SK-N-SH (cell line): Measurements from ENCODE around the gene IQSEC3. TPM values are rescaled to one million over a fixed set of nuclear protein-coding genes. Genes with fewer than 3 reads are reported as not detected.

Experiments
- CTCF ChIA-PET: fragments of 300-600, 350-600 bp; formaldehyde crosslinking; extraction: SDS; loops from one replicate; lab custom pipeline; 2021; lab: Yijun Ruan, JAX
- POLR2A ChIA-PET: fragments of 350-600 bp; sonication (Branson Sonifier 250); formaldehyde crosslinking; extraction: SDS; loops from one replicate; lab custom pipeline; 2020; ENCODE audit warnings: antibody characterized with exemption, inconsistent platforms; lab: Yijun Ruan, JAX
- DNase-seq: peaks from one replicate; pipeline ENCODE4 v3.0.0; 2012
- H2AFZ ChIP-seq: fragments of 200-600 bp; sonication (generic); 2 replicates; pipeline ENCODE4 v1.8.1; 2016; ENCODE audit warnings: antibody characterized with exemption, mild to moderate bottlenecking, low read depth
- H3F3A ChIP-seq: fragments of 200-600 bp; sonication (generic); replicated peaks from 2 replicates; pipeline ENCODE3; 2016; ENCODE audit warnings: antibody characterized with exemption, mild to moderate bottlenecking; ENCODE audit not compliant: insufficient read depth
- H3K27ac ChIP-seq, 2 experiments: fragments of 200-500 bp in 1 of 2; fragments of 200-600 bp in 1 of 2; sonication (Bioruptor generic) in 1 of 2; sonication (generic), shearing (Covaris generic) in 1 of 2; 2 replicates each; pipeline versions ENCODE4 v1.5.1 to v1.6.1; 2014 to 2016; ENCODE audit warnings: low read depth in 2 of 2, inconsistent platforms in 1 of 2, low read length in 1 of 2, mild to moderate bottlenecking in 1 of 2, mixed read lengths in 1 of 2
- H3K27me3 ChIP-seq: fragments of 200-600 bp; sonication (generic), shearing (Covaris generic); 2 replicates; pipeline ENCODE4 v1.6.1; 2016; ENCODE audit warnings: mixed run types; ENCODE audit not compliant: insufficient read depth
- H3K36me3 ChIP-seq, 2 experiments: fragments of 200-500 bp in 1 of 2; fragments of 200-600 bp in 1 of 2; sonication (Bioruptor generic) in 1 of 2; sonication (generic) in 1 of 2; replicated peaks in 1 of 2; 2 replicates each; pipeline versions ENCODE3 to v1.5.1; 2014 to 2016; ENCODE audit warnings: low read length in 1 of 2, mild to moderate bottlenecking in 1 of 2; ENCODE audit not compliant: insufficient read depth in 2 of 2, control insufficient read depth in 1 of 2
- H3K4me1 ChIP-seq, 2 experiments: fragments of 200-500 bp in 1 of 2; fragments of 200-600 bp in 1 of 2; sonication (Bioruptor generic) in 1 of 2; sonication (generic), shearing (Covaris generic) in 1 of 2; 2 replicates each; pipeline versions ENCODE4 v1.5.1 to v1.6.1; 2014 to 2016; ENCODE audit warnings: low read depth in 1 of 2, low read length in 1 of 2, mixed run types in 1 of 2; ENCODE audit not compliant: insufficient read depth in 2 of 2, control insufficient read depth in 1 of 2
- H3K4me2 ChIP-seq: fragments of 200-600 bp; sonication (generic), shearing (Covaris generic); 2 replicates; pipeline ENCODE4 v1.6.1; 2017; ENCODE audit warnings: mixed run types
- H3K4me3 ChIP-seq, 2 experiments: fragments of 200-500 bp in 1 of 2; fragments of 200-600 bp in 1 of 2; sonication (Bioruptor generic) in 1 of 2; sonication (generic), shearing (Covaris generic) in 1 of 2; 2 replicates each; pipeline versions ENCODE4 v1.5.1 to v1.8.1; 2014 to 2016; ENCODE audit warnings: low read depth in 2 of 2, inconsistent platforms in 1 of 2, low read length in 1 of 2, mild to moderate bottlenecking in 1 of 2, mixed read lengths in 1 of 2, moderate library complexity in 1 of 2
- H3K79me2 ChIP-seq: fragments of 200-600 bp; sonication (generic); 2 replicates; pipeline ENCODE4 v1.8.1; 2017; ENCODE audit warnings: mild to moderate bottlenecking; ENCODE audit not compliant: insufficient read depth
- H3K9ac ChIP-seq: fragments of 200-600 bp; sonication (generic); 2 replicates; pipeline ENCODE4 v1.6.1; 2017; ENCODE audit warnings: mixed run types
- H3K9me2 ChIP-seq: fragments of 200-600 bp; sonication (generic); 2 replicates; pipeline ENCODE4 v1.6.1; 2017; ENCODE audit warnings: mixed run types
- H3K9me3 ChIP-seq: fragments of 200-600 bp; sonication (generic); 2 replicates; pipeline ENCODE4 v1.6.1; 2017; ENCODE audit warnings: mixed run types, mild to moderate bottlenecking, moderate library complexity
- H4K20me1 ChIP-seq: fragments of 200-600 bp; sonication (generic); 2 replicates; pipeline ENCODE4 v1.6.1; 2017; ENCODE audit warnings: mild to moderate bottlenecking, mixed run types; ENCODE audit not compliant: insufficient read depth
- CTCF ChIP-seq: fragments of 200-600 bp; sonication (generic); IDR thresholded peaks from 2 replicates; pipeline ENCODE4 v1.6.1; 2017; ENCODE audit warnings: antibody characterized with exemption, mild to moderate bottlenecking, moderate library complexity
- FOXJ3 ChIP-seq: sonication (generic); formaldehyde crosslinking; IDR thresholded peaks from 2 replicates; pipeline ENCODE4 v1.5.1; 2020; ENCODE audit warnings: mild to moderate bottlenecking, missing genetic modification reagents
- GATA2 ChIP-seq: sonication (generic); formaldehyde crosslinking; IDR thresholded peaks from 2 replicates; pipeline ENCODE4 v1.5.0; 2020; ENCODE audit warnings: mild to moderate bottlenecking, missing genetic modification reagents
- MEF2A ChIP-seq: IDR thresholded peaks from 2 replicates; pipeline ENCODE4 v1.4.0; 2012; ENCODE audit warnings: low read depth, borderline replicate concordance
- POLR2AphosphoS5 ChIP-seq: IDR thresholded peaks from 2 replicates; pipeline ENCODE4 v1.6.1; 2012; ENCODE audit warnings: low read depth, low read length
- REST ChIP-seq: IDR thresholded peaks from 2 replicates; pipeline ENCODE4 v1.6.1; 2012; ENCODE audit warnings: mild to moderate bottlenecking, low read depth, low read length, moderate library complexity
- RXRA ChIP-seq: IDR thresholded peaks from 2 replicates; pipeline ENCODE4 v1.4.0; 2012; ENCODE audit warnings: low read depth, mild to moderate bottlenecking, borderline replicate concordance
- TAF1 ChIP-seq: IDR thresholded peaks from 2 replicates; pipeline ENCODE4 v1.6.1; 2012; ENCODE audit warnings: low read depth, mild to moderate bottlenecking, low read length, moderate library complexity, borderline replicate concordance
- YY1 ChIP-seq: IDR thresholded peaks from 2 replicates; pipeline ENCODE4 v1.4.0; 2012; ENCODE audit warnings: low read depth, mild to moderate bottlenecking
- ZBTB33 ChIP-seq: IDR thresholded peaks from 2 replicates; pipeline ENCODE4 v1.4.0; 2012; ENCODE audit warnings: low read depth, borderline replicate concordance
- WGBS: methylation state at CpG from one replicate; pipeline ENCODE4 v1.1.6; 2017; ENCODE audit warnings: low lambda C conversion rate; 5-methylcytosine and 5-hydroxymethylcytosine counted together
- polyA plus RNA-seq, 3 experiments: library from polyadenylated mRNA; depleted of rRNA; stranded (reverse); fragments of >200 nt; gene quantifications; 2 replicates each; pipeline ENCODE4 v1.2.3, GENCODE V29; 2012

The IQSEC3 gene
- polyA plus RNA-seq, 1 of the 3 experiments (the other 2 are of a cell fraction): 0.02 TPM

- Histone ChIP-seq H3K36me3 (no peaks in the 10 kb centered on the region), H3K9ac (no peak overlapping the region), H3K4me1 (peaks cover 0 to 22% of the 10 kb centered on the region in 2 experiments; a peak in 2 of 4 replicates), H4K20me1 (no peaks in the 10 kb centered on the region), H3K9me3 (no peaks in the 10 kb centered on the region), H2AFZ (no peak overlapping the region), H3K4me3 (no peak overlapping the region), H3K9me2 (no peaks in the 10 kb centered on the region), H3K27ac (no peak overlapping the region), H3F3A (no peaks in the 10 kb centered on the region), H3K4me2 (no peak overlapping the region), H3K79me2 (no peaks in the 10 kb centered on the region), H3K27me3 (no peaks in the 10 kb centered on the region)
- WGBS: 68% methylated on average over 18 of the region's 18 CpGs
- no peak for TF ChIP-seq MEF2A
- TF ChIP-seq RXRA: no peak
- no peak for TF ChIP-seq YY1
- no peak for TF ChIP-seq TAF1
- DNase-seq: peak; percentile 67
- CTCF ChIA-PET: interaction anchor here (1.5 to 2.4 kb wide), 2 partner anchors 10 to 15 kb away, joined by 4 to 9 read pairs; no protein-coding TSS in a partner anchor
- POLR2A ChIA-PET: no interaction called here
Measured at GRCh38 chr12:162467-163307, 96.1 kb downstream of the IQSEC3 start.

GRCh38 chr12:163406-163986 is 96.9 kb downstream of the IQSEC3 start:
- no peaks in the 10 kb centered on the region for H3K27me3 ChIP-seq
- H4K20me1 ChIP-seq: no peaks in the 10 kb centered on the region
- ChIA-PET CTCF (interaction anchor here (2.4 kb wide), 1 partner anchor 11 kb away, joined by 9 read pairs; no protein-coding TSS in a partner anchor), POLR2A (no interaction called here)
- peaks cover 0 to 22% of the 10 kb centered on the region in 2 experiments; a peak in 2 of 4 replicates for H3K4me1 ChIP-seq
- H3F3A ChIP-seq: no peaks in the 10 kb centered on the region
- no peaks in the 10 kb centered on the region for H3K9me3 ChIP-seq
- TF ChIP-seq FOXJ3 (CRISPR knock-in tag) (no peak), ZBTB33 (no peak)
- WGBS: 86% methylated on average over 11 of the region's 26 CpGs
- H3K9me2 ChIP-seq: no peaks in the 10 kb centered on the region
- no peaks in the 10 kb centered on the region for H3K79me2 ChIP-seq
- no peak overlapping the region for H3K4me2 ChIP-seq
- DNase-seq: no peak
- no peak overlapping the region for H2AFZ ChIP-seq
- no peak overlapping the region for H3K9ac ChIP-seq
- no peaks in the 10 kb centered on the region for H3K36me3 ChIP-seq
- H3K27ac ChIP-seq: no peak overlapping the region
- no peak overlapping the region for H3K4me3 ChIP-seq

- H3K79me2 ChIP-seq: no peaks in the 10 kb centered on the region
- no peak for DNase-seq
- H3K36me3 ChIP-seq: no peaks in the 10 kb centered on the region
- H3K27me3 ChIP-seq: no peaks in the 10 kb centered on the region
- H3F3A ChIP-seq: no peaks in the 10 kb centered on the region
- no peaks in the 10 kb centered on the region for H4K20me1 ChIP-seq
- H3K4me3 ChIP-seq: no peak overlapping the region
- CTCF ChIA-PET: interaction anchor here (0.9 to 1.6 kb wide), 3 partner anchors 12 to 189 kb away, joined by 3 to 6 read pairs (median 5); no protein-coding TSS in a partner anchor
- no peak overlapping the region for H2AFZ ChIP-seq
- no peaks in the 10 kb centered on the region for H3K9me2 ChIP-seq
- POLR2A ChIA-PET: no interaction called here
- peaks cover 0 to 22% of the 10 kb centered on the region in 2 experiments; a peak in 2 of 4 replicates for H3K4me1 ChIP-seq
- no peak overlapping the region for H3K4me2 ChIP-seq
- no peaks in the 10 kb centered on the region for H3K9me3 ChIP-seq
- H3K27ac ChIP-seq: no peak overlapping the region
- WGBS: 55% methylated on average over 7 of the region's 7 CpGs
- H3K9ac ChIP-seq: no peak overlapping the region
- TF ChIP-seq CTCF (no peak), REST (no peak), POLR2AphosphoS5 (no peak), TAF1 (no peak), RXRA (no peak), GATA2 (CRISPR knock-in tag) (no peak)
Measured at GRCh38 chr12:164207-164606, 97.6 kb downstream of the IQSEC3 start.
